ENCODE data around the gene PPP2R5C. TPM values are rescaled to one million over a fixed set of nuclear protein-coding genes. Genes with fewer than 3 reads are reported as not detected.
A peak's percentile ranks its signal among the peaks of the same experiment; 100 is the strongest.

PPP2R5C gene
- total RNA-seq, 1 experiment from 2014 or later, result 80.3 TPM

GRCh38 chr14:101963656-101964296 lies 202.3 kb downstream of the PPP2R5C start:
- DNase-seq (ENCODE audit: low read depth, low spot score) (no peak), ATAC-seq (peak; percentile 3; the same call in 1 of the 2 replicates)
- peak overlapping the region; percentile 8 to 35; a peak in 3 of 4 replicates for H3K4me3 ChIP-seq (ENCODE audit: low read depth in 2 of 2, low read length in 2 of 2)
- no peaks in the 10 kb centered on the region for H3K9me3 ChIP-seq (ENCODE audit: control insufficient read depth, insufficient read depth, low read depth, low read length)
- no peaks in the 10 kb centered on the region for H3K27me3 ChIP-seq (ENCODE audit: control insufficient read depth, insufficient read depth, low read length)
- H3K4me1 ChIP-seq (ENCODE audit: control insufficient read depth, insufficient read depth, low read length), result peaks cover 9% of the 10 kb centered on the region; the same call in 1 of the 2 replicates
- no peaks in the 10 kb centered on the region; the same call in 1 of the 2 replicates for H3K36me3 ChIP-seq (ENCODE audit: control insufficient read depth, insufficient read depth, low read length)
- no TSS peak for BruUV-seq (replicated peaks)
- CTCF ChIA-PET, result interaction anchor here (0.6 kb wide), 1 partner anchor 13 kb away, joined by 6 read pairs; no protein-coding TSS in a partner anchor
- in situ Hi-C loops (cut with HindIII; ENCODE audit: low pct_unique_long_range_greater_than_20kb, low sequenced_read_pairs), result no loop called here
- TF ChIP-seq TCF7L2 (IDR thresholded peaks at IDR 0.05; ENCODE audit: low read depth, low read length) (no peak), SIN3A (IDR thresholded peaks at IDR 0.05; ENCODE audit: borderline replicate concordance, insufficient read depth, low read depth, low read length) (no peak), CTCF (IDR thresholded peaks at IDR 0.05) (no peak), POLR2AphosphoS5 (IDR thresholded peaks at IDR 0.05; ENCODE audit: low read depth, low read length) (no peak), REST (IDR thresholded peaks at IDR 0.05; ENCODE audit: insufficient read depth in 1 of 2, low read depth in 2 of 2, low read length in 1 of 2) (no peak)
- H3K27ac ChIP-seq (ENCODE audit: low read length), result no peak overlapping the region
- intact Hi-C loops (cut with micrococcal nuclease; ENCODE audit: unreplicated experiment), result loop anchor here (10.0 kb wide), 1 partner anchor 351 kb away; the partner anchor contains the start of gene ZNF839
- POLR2A ChIA-PET, result no interaction called here

- in situ Hi-C loops (cut with HindIII; ENCODE audit: low pct_unique_long_range_greater_than_20kb, low sequenced_read_pairs), result no loop called here
- DNase-seq (ENCODE audit: low read depth, low spot score), result no peak
- H3K4me3 ChIP-seq (ENCODE audit: low read depth in 2 of 2, low read length in 2 of 2), result peak within 1 kb of the TSS; percentile 87
- no peaks in the 10 kb centered on the region for H3K27me3 ChIP-seq (ENCODE audit: control insufficient read depth, insufficient read depth, low read length)
- BruUV-seq (replicated peaks), result no TSS peak
- intact Hi-C loops (cut with micrococcal nuclease; ENCODE audit: unreplicated experiment), result loop anchor here (10.0 kb wide), 1 partner anchor 350 kb away; the partner anchor contains the start of gene ZNF839
- no peaks in the 10 kb centered on the region; the same call in 1 of the 2 replicates for H3K36me3 ChIP-seq (ENCODE audit: control insufficient read depth, insufficient read depth, low read length)
- peak; percentile 87 for ATAC-seq
- ChIA-PET POLR2A (no interaction called here), CTCF (no interaction called here)
- TF ChIP-seq TCF7L2 (IDR thresholded peaks at IDR 0.05; ENCODE audit: low read depth, low read length) (no peak), REST (IDR thresholded peaks at IDR 0.05; ENCODE audit: insufficient read depth in 1 of 2, low read depth in 2 of 2, low read length in 1 of 2) (no peak), POLR2AphosphoS5 (IDR thresholded peaks at IDR 0.05; ENCODE audit: low read depth, low read length) (peak; percentile 85), SIN3A (IDR thresholded peaks at IDR 0.05; ENCODE audit: borderline replicate concordance, insufficient read depth, low read depth, low read length) (peak; percentile 64; the same call in 1 of the 2 replicates), CTCF (IDR thresholded peaks at IDR 0.05) (no peak)
- H3K9me3 ChIP-seq (ENCODE audit: control insufficient read depth, insufficient read depth, low read depth, low read length), result no peaks in the 10 kb centered on the region
- H3K4me1 ChIP-seq (ENCODE audit: control insufficient read depth, insufficient read depth, low read length), result peaks cover 12% of the 10 kb centered on the region
- H3K27ac ChIP-seq (ENCODE audit: low read length), result peak within 1 kb of the TSS; percentile 86
These were observed 203.0 kb downstream of the PPP2R5C start, which contains the start of gene DYNC1H1 for GRCh38 chr14:101964297-101965180. DYNC1H1 (plus strand) TSS chr14:101964573; CDS start chr14:101964692, 119 bp downstream.
